ENCODE data around the gene DHRS4.
"Not testable (repeated sequence)": the region's sequence is repeated elsewhere in the genome, so short reads cannot be mapped to it uniquely, and the experiment has no call there.

DHRS4 gene

GRCh38 chr14:23939607-23940326, 13.8 kb upstream of the DHRS4 start:
- Histone ChIP-seq H3K4me3 (ENCODE audit: low read length) (no peak overlapping the region), H4K20me1 (ENCODE audit: insufficient read depth, low read length) (no peaks in the 10 kb centered on the region), H3K9ac (ENCODE audit: low read length) (no peak overlapping the region), H2AFZ (ENCODE audit: low read depth, low read length) (no peak overlapping the region), H3K9me3 (ENCODE audit: insufficient read depth, low read length) (no peaks in the 10 kb centered on the region), H3K27ac (ENCODE audit: low read length) (no peak overlapping the region), H3K4me1 (ENCODE audit: low read length) (no peaks in the 10 kb centered on the region), H3K79me2 (ENCODE audit: low read length) (no peaks in the 10 kb centered on the region), H3K4me2 (ENCODE audit: low read length) (no peak overlapping the region), H3K36me3 (replicated peaks; ENCODE audit: low read depth, low read length) (peaks cover 5% of the 10 kb centered on the region), H3K27me3 (ENCODE audit: low read depth, low read length) (peaks cover 9% of the 10 kb centered on the region; the same call in 1 of the 2 replicates)
- TF ChIP-seq CTCF (IDR thresholded peaks at IDR 0.05; ENCODE audit: low read depth, low read length) (no peak), EZH2phosphoT487 (IDR thresholded peaks at IDR 0.05; ENCODE audit: low read depth) (no peak)

DNA sequence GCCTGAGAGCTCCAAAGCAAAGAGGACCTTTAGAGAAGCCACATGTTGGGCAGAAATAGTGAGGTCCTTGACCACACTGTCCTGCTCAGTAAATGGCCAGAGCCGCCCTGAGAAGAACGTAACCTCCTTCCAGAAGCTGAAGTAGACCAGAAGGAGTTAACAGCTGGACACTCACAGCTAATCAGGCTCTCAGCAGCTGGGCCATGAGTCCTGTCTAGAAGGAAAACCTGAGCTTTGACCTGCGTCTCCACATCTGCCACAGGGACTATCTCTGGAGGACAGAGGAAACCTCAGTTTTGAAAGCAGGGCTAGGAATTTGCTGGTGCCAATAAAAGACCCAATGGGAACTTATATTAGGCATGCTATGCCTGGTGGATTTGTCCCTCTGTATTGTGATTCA, 12.3 kb upstream of the DHRS4 start:
- no peak for TF ChIP-seq CTCF (IDR thresholded peaks at IDR 0.05; ENCODE audit: low read depth, low read length)
- TF ChIP-seq EZH2phosphoT487 (IDR thresholded peaks at IDR 0.05; ENCODE audit: low read depth): no peak
- no peaks in the 10 kb centered on the region for H3K4me1 ChIP-seq (ENCODE audit: low read length)
- no peaks in the 10 kb centered on the region for H3K79me2 ChIP-seq (ENCODE audit: low read length)
- H3K9me3 ChIP-seq (ENCODE audit: insufficient read depth, low read length): no peaks in the 10 kb centered on the region
- no peak overlapping the region for H3K27ac ChIP-seq (ENCODE audit: low read length)
- H3K36me3 ChIP-seq (replicated peaks; ENCODE audit: low read depth, low read length): peaks cover 5% of the 10 kb centered on the region
- no peak overlapping the region for H2AFZ ChIP-seq (ENCODE audit: low read depth, low read length)
- H3K4me2 ChIP-seq (ENCODE audit: low read length): no peak overlapping the region
- no peak overlapping the region for H3K4me3 ChIP-seq (ENCODE audit: low read length)
- H4K20me1 ChIP-seq (ENCODE audit: insufficient read depth, low read length): no peaks in the 10 kb centered on the region
- no peaks in the 10 kb centered on the region for H3K27me3 ChIP-seq (ENCODE audit: low read depth, low read length)
- H3K9ac ChIP-seq (ENCODE audit: low read length): no peak overlapping the region

GRCh38 chr14:23941669-23942068, 11.9 kb upstream of the DHRS4 start:
- H4K20me1 ChIP-seq (ENCODE audit: insufficient read depth, low read length): no peaks in the 10 kb centered on the region
- no peaks in the 10 kb centered on the region for H3K27me3 ChIP-seq (ENCODE audit: low read depth, low read length)
- H3K9ac ChIP-seq (ENCODE audit: low read length): no peak overlapping the region
- no peak overlapping the region for H3K4me3 ChIP-seq (ENCODE audit: low read length)
- H3K9me3 ChIP-seq (ENCODE audit: insufficient read depth, low read length): no peaks in the 10 kb centered on the region
- peaks cover 5% of the 10 kb centered on the region for H3K36me3 ChIP-seq (replicated peaks; ENCODE audit: low read depth, low read length)
- no peak overlapping the region for H2AFZ ChIP-seq (ENCODE audit: low read depth, low read length)
- no peak for TF ChIP-seq EZH2phosphoT487 (IDR thresholded peaks at IDR 0.05; ENCODE audit: low read depth)
- TF ChIP-seq CTCF (IDR thresholded peaks at IDR 0.05; ENCODE audit: low read depth, low read length): no peak
- no peak overlapping the region for H3K27ac ChIP-seq (ENCODE audit: low read length)
- H3K4me2 ChIP-seq (ENCODE audit: low read length): no peak overlapping the region
- H3K4me1 ChIP-seq (ENCODE audit: low read length): no peaks in the 10 kb centered on the region
- H3K79me2 ChIP-seq (ENCODE audit: low read length): no peaks in the 10 kb centered on the region

DNA sequence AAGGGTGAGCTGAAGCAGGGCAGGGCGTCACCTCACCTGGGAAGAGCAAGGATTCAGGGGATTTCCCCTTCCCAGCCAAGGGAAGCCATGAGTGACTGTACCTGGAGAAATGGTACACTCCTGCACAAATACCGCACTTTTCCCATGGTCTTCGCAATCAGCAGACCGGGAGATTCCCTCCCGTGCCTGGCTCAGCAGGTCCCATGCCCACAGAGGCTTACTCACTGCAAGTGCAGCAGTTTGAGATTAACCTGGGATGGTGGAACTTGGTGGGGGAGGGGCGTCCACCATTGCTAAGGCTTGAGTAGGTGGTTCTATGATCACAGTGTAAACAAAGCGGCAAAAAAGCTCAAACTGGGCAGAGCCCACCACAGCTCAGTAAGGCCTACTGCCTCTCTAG, 11.0 kb upstream of the DHRS4 start:
- Histone ChIP-seq H3K4me1 (ENCODE audit: low read length) (no peaks in the 10 kb centered on the region), H3K9me3 (ENCODE audit: insufficient read depth, low read length) (no peaks in the 10 kb centered on the region), H3K4me2 (ENCODE audit: low read length) (no peak overlapping the region), H4K20me1 (ENCODE audit: insufficient read depth, low read length) (no peaks in the 10 kb centered on the region), H3K9ac (ENCODE audit: low read length) (no peak overlapping the region), H3K79me2 (ENCODE audit: low read length) (no peaks in the 10 kb centered on the region), H3K4me3 (ENCODE audit: low read length) (no peak overlapping the region), H3K27ac (ENCODE audit: low read length) (no peak overlapping the region), H3K36me3 (replicated peaks; ENCODE audit: low read depth, low read length) (peaks cover 5% of the 10 kb centered on the region), H2AFZ (ENCODE audit: low read depth, low read length) (no peak overlapping the region), H3K27me3 (ENCODE audit: low read depth, low read length) (no peaks in the 10 kb centered on the region)
- no peak for TF ChIP-seq EZH2phosphoT487 (IDR thresholded peaks at IDR 0.05; ENCODE audit: low read depth)
- TF ChIP-seq CTCF (IDR thresholded peaks at IDR 0.05; ENCODE audit: low read depth, low read length): no peak

DNA sequence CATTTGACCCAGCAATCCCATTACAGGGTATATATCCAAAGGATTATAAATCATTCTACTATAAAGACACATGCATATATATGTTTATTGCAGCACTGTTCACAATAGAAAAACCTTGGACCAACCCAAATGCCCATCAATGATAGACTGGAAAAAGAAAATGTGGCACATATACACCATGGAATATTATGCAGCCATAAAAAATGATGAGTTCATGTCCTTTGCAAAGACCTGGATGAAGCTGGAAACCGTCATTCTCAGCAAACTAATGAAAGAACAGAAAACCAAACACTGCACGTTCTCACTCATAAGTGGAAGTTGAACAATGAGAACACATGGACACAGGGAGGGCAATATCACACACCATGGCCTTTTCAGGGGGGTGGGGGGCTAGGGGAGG, 4.5 kb upstream of the DHRS4 start:
- H3K27ac ChIP-seq (ENCODE audit: low read length); H3K27me3 ChIP-seq (ENCODE audit: low read depth, low read length); H3K4me1 ChIP-seq (ENCODE audit: low read length); H3K9ac ChIP-seq (ENCODE audit: low read length); H3K4me2 ChIP-seq (ENCODE audit: low read length); H3K79me2 ChIP-seq (ENCODE audit: low read length); H3K4me3 ChIP-seq (ENCODE audit: low read length); H3K36me3 ChIP-seq (replicated peaks; ENCODE audit: low read depth, low read length); H3K9me3 ChIP-seq (ENCODE audit: insufficient read depth, low read length); H4K20me1 ChIP-seq (ENCODE audit: insufficient read depth, low read length); H2AFZ ChIP-seq (ENCODE audit: low read depth, low read length): not testable (repeated sequence)
